ENCODE data around the gene ANGPTL8. TPM values are rescaled to one million over a fixed set of nuclear protein-coding genes. Genes with fewer than 3 reads are reported as not detected.

ANGPTL8 gene
- total RNA-seq, 1 donor from 2014 or later = not detected

GRCh38 chr19:11230621-11231386, 8.6 kb upstream of the ANGPTL8 start:
- intact Hi-C loops (cut with DNase I) = no loop called here
- no peak for DNase-seq (ENCODE audit: low spot score)

GRCh38 chr19:11232555-11232954, 6.9 kb upstream of the ANGPTL8 start:
- DNase-seq (ENCODE audit: low spot score) = no peak
- intact Hi-C loops (cut with DNase I) = no loop called here

GRCh38 chr19:11233073-11233472, 6.3 kb upstream of the ANGPTL8 start:
- intact Hi-C loops (cut with DNase I) = no loop called here
- DNase-seq (ENCODE audit: low spot score) = no peak

- DNase-seq (ENCODE audit: low spot score) = no peak
- intact Hi-C loops (cut with DNase I) = no loop called here
These were observed 4.8 kb upstream of the ANGPTL8 start for GRCh38 chr19:11234486-11235075.

GRCh38 chr19:11236324-11237301, 2.8 kb upstream of the ANGPTL8 start:
- intact Hi-C loops (cut with DNase I) = no loop called here
- no peak for DNase-seq (ENCODE audit: low spot score)

GRCh38 chr19:11237321-11237720, 2.1 kb upstream of the ANGPTL8 start:
- intact Hi-C loops (cut with DNase I) = no loop called here
- no peak for DNase-seq (ENCODE audit: low spot score)

GRCh38 chr19:11238041-11238440, 1.4 kb upstream of the ANGPTL8 start:
- DNase-seq (ENCODE audit: low spot score) = no peak
- intact Hi-C loops (cut with DNase I) = no loop called here

- DNase-seq (ENCODE audit: low spot score) = no peak
- intact Hi-C loops (cut with DNase I) = no loop called here
These were observed 540 bp upstream of the ANGPTL8 start for GRCh38 chr19:11238781-11239376.

- DNase-seq (ENCODE audit: low spot score) = no peak
- intact Hi-C loops (cut with DNase I) = loop anchor here (5.0 kb wide), 1 partner anchor 47 kb away; no protein-coding TSS in a partner anchor
These were observed 607 bp downstream of the ANGPTL8 start for GRCh38 chr19:11240008-11240444.

GRCh38 chr19:11242025-11242424, 2.6 kb downstream of the ANGPTL8 start:
- intact Hi-C loops (cut with DNase I) = loop anchor here (5.0 kb wide), 1 partner anchor 45 kb away; no protein-coding TSS in a partner anchor
- DNase-seq (ENCODE audit: low spot score) = no peak

- intact Hi-C loops (cut with DNase I) = loop anchor here (5.0 kb wide), 1 partner anchor 44 kb away; no protein-coding TSS in a partner anchor
- DNase-seq (ENCODE audit: low spot score) = peak; percentile 97
These were observed 3.7 kb downstream of the ANGPTL8 start for GRCh38 chr19:11242864-11243797.

- intact Hi-C loops (cut with DNase I) = loop anchor here (5.0 kb wide), 1 partner anchor 44 kb away; no protein-coding TSS in a partner anchor
- no peak for DNase-seq (ENCODE audit: low spot score)
These were observed 4.4 kb downstream of the ANGPTL8 start for GRCh38 chr19:11243798-11244169.

- DNase-seq (ENCODE audit: low spot score) = no peak
- intact Hi-C loops (cut with DNase I) = loop anchor here (5.0 kb wide), 1 partner anchor 42 kb away; no protein-coding TSS in a partner anchor
These were observed 5.6 kb downstream of the ANGPTL8 start for GRCh38 chr19:11244846-11245589.

- intact Hi-C loops (cut with DNase I) = no loop called here
- DNase-seq (ENCODE audit: low spot score) = no peak
These were observed 7.5 kb downstream of the ANGPTL8 start for GRCh38 chr19:11246941-11247340.

GRCh38 chr19:11247391-11247790, 8.0 kb downstream of the ANGPTL8 start:
- peak; percentile 91 for DNase-seq (ENCODE audit: low spot score)
- intact Hi-C loops (cut with DNase I) = no loop called here

- DNase-seq (ENCODE audit: low spot score) = no peak
- intact Hi-C loops (cut with DNase I) = no loop called here
These were observed 8.5 kb downstream of the ANGPTL8 start for GRCh38 chr19:11247934-11248333.

- intact Hi-C loops (cut with DNase I) = no loop called here
- no peak for DNase-seq (ENCODE audit: low spot score)
These were observed 9.4 kb downstream of the ANGPTL8 start for GRCh38 chr19:11248852-11249251.

GRCh38 chr19:11251217-11251616, 11.8 kb downstream of the ANGPTL8 start:
- DNase-seq (ENCODE audit: low spot score) = no peak
- intact Hi-C loops (cut with DNase I) = no loop called here

All from cardiac septum (tissue), 1 donor.